Measurements from ENCODE around the gene FYN. TPM values are rescaled to one million over a fixed set of nuclear protein-coding genes. Genes with fewer than 3 reads are reported as not detected.

Gene FYN
- total RNA-seq, 1 donor from 2014 or later = 474 TPM

GRCh38 chr6:111803804-111804203 is 69.4 kb downstream of the FYN start:
- H3K9me3 Mint-ChIP-seq (ENCODE audit: unreplicated experiment) = no peaks in the 10 kb centered on the region
- no peak for DNase-seq (ENCODE audit: low spot score)
- peaks cover 6% of the 10 kb centered on the region for H3K27me3 Mint-ChIP-seq (ENCODE audit: unreplicated experiment)
- H3K4me3 Mint-ChIP-seq (ENCODE audit: unreplicated experiment) = no peak overlapping the region
- H3K27ac Mint-ChIP-seq (ENCODE audit: unreplicated experiment) = no peak overlapping the region
- peaks cover 58% of the 10 kb centered on the region for H3K4me1 Mint-ChIP-seq (ENCODE audit: unreplicated experiment)
- no peak for TF ChIP-seq CTCF (IDR thresholded peaks at IDR 0.05; ENCODE audit: unreplicated experiment)
- H3K36me3 Mint-ChIP-seq (ENCODE audit: low read depth, unreplicated experiment) = peaks cover 36% of the 10 kb centered on the region

GRCh38 chr6:111803371-111803770 is 69.9 kb downstream of the FYN start:
- TF ChIP-seq CTCF (IDR thresholded peaks at IDR 0.05; ENCODE audit: unreplicated experiment) = no peak
- Mint-ChIP-seq H3K4me3 (ENCODE audit: unreplicated experiment) (peak overlapping the region; percentile 59), H3K9me3 (ENCODE audit: unreplicated experiment) (no peaks in the 10 kb centered on the region), H3K27ac (ENCODE audit: unreplicated experiment) (peak overlapping the region; percentile 74), H3K27me3 (ENCODE audit: unreplicated experiment) (peaks cover 6% of the 10 kb centered on the region), H3K4me1 (ENCODE audit: unreplicated experiment) (peaks cover 58% of the 10 kb centered on the region), H3K36me3 (ENCODE audit: low read depth, unreplicated experiment) (peaks cover 32% of the 10 kb centered on the region)
- DNase-seq (ENCODE audit: low spot score) = no peak

GRCh38 chr6:111802720-111803330 is 70.4 kb downstream of the FYN start:
- no peak for TF ChIP-seq CTCF (IDR thresholded peaks at IDR 0.05; ENCODE audit: unreplicated experiment)
- Mint-ChIP-seq H3K4me1 (ENCODE audit: unreplicated experiment) (peaks cover 58% of the 10 kb centered on the region), H3K4me3 (ENCODE audit: unreplicated experiment) (peak overlapping the region; percentile 59), H3K9me3 (ENCODE audit: unreplicated experiment) (no peaks in the 10 kb centered on the region), H3K36me3 (ENCODE audit: low read depth, unreplicated experiment) (peaks cover 31% of the 10 kb centered on the region), H3K27me3 (ENCODE audit: unreplicated experiment) (peaks cover 6% of the 10 kb centered on the region), H3K27ac (ENCODE audit: unreplicated experiment) (peak overlapping the region; percentile 74)
- DNase-seq (ENCODE audit: low spot score) = no peak

GRCh38 chr6:111802015-111802414 is 71.2 kb downstream of the FYN start:
- DNase-seq (ENCODE audit: low spot score) = no peak
- Mint-ChIP-seq H3K36me3 (ENCODE audit: low read depth, unreplicated experiment) (peaks cover 26% of the 10 kb centered on the region), H3K4me3 (ENCODE audit: unreplicated experiment) (no peak overlapping the region), H3K9me3 (ENCODE audit: unreplicated experiment) (no peaks in the 10 kb centered on the region), H3K27ac (ENCODE audit: unreplicated experiment) (no peak overlapping the region), H3K27me3 (ENCODE audit: unreplicated experiment) (peaks cover 6% of the 10 kb centered on the region), H3K4me1 (ENCODE audit: unreplicated experiment) (peaks cover 55% of the 10 kb centered on the region)
- TF ChIP-seq CTCF (IDR thresholded peaks at IDR 0.05; ENCODE audit: unreplicated experiment) = no peak

- no peak for DNase-seq (ENCODE audit: low spot score)
- no peak overlapping the region for H3K4me3 Mint-ChIP-seq (ENCODE audit: unreplicated experiment)
- H3K27me3 Mint-ChIP-seq (ENCODE audit: unreplicated experiment) = peaks cover 4% of the 10 kb centered on the region
- no peak for TF ChIP-seq CTCF (IDR thresholded peaks at IDR 0.05; ENCODE audit: unreplicated experiment)
- peaks cover 23% of the 10 kb centered on the region for H3K36me3 Mint-ChIP-seq (ENCODE audit: low read depth, unreplicated experiment)
- no peaks in the 10 kb centered on the region for H3K9me3 Mint-ChIP-seq (ENCODE audit: unreplicated experiment)
- no peak overlapping the region for H3K27ac Mint-ChIP-seq (ENCODE audit: unreplicated experiment)
- peaks cover 49% of the 10 kb centered on the region for H3K4me1 Mint-ChIP-seq (ENCODE audit: unreplicated experiment)
Measured at GRCh38 chr6:111800821-111801220, 72.4 kb downstream of the FYN start.
